Measurements from ENCODE around the gene SEZ6L2. TPM values are rescaled to one million over a fixed set of nuclear protein-coding genes. Genes with fewer than 3 reads are reported as not detected.

The SEZ6L2 gene
- total and polyA plus RNA-seq, 9 of the 15 experiments (the other 6 are each of a cell fraction or from before 2014, with no cell fraction given) = 0.10 to 2.1 (median 0.72) TPM

DNA sequence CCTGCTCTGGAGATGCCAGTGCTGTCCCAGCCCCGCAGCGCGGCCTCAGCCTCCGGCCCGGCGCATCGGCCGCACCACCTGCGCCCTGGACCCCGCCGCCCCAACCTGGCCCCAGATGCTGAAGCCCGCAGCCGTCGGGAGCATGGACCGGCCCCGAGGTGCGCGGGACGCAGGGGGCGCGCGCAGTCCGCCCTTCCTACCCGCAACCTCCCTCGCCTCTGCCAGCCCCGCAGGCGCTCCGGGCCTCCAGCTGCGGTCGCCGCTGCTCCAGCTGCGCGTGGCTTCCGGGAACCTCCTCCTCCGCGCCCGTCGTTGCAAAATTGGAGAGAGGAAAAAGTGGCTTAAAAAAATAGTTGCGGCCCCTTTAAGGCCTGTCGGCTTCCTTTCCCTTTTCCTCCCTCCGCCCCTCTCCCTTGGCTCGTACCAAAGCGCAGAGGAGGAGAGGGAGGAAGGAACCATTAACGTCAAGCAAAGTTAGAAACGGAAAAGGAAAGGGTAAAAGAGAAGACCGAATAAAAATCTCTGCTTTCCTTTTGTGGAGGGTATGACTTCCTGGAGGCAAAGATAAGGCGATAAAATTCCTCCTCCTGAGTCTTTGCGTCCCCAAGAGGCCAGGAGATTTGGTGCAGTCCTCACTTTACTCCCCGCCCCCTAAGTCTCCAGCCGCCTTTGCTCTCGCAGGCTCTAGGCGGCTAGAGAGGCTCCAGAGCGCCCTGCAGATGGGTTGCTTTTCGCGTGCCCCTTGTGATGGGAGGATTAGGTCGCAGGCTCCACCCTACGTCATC is 36.3 kb downstream of the SEZ6L2 start, which contains the start of gene CDIPT (continued):
- TF ChIP-seq KDM4B (IDR thresholded peaks at IDR 0.05; ENCODE audit: borderline replicate concordance in 2 of 2, low read depth in 1 of 2) (no peak), SMAD2 (IDR thresholded peaks at IDR 0.05; ENCODE audit: low read depth, low read length) (no peak), NFIX (CRISPR knock-in tag; IDR thresholded peaks at IDR 0.05; ENCODE audit: low read depth) (no peak), CGGBP1 (CRISPR knock-in tag; IDR thresholded peaks at IDR 0.05) (no peak), ZNF551 (CRISPR knock-in tag; IDR thresholded peaks at IDR 0.05) (no peak), ZSCAN32 (CRISPR knock-in tag; IDR thresholded peaks at IDR 0.05) (no peak), ZNF780A (CRISPR knock-in tag; IDR thresholded peaks at IDR 0.05) (no peak), TBL1XR1 (IDR thresholded peaks at IDR 0.05; ENCODE audit: low read length in 2 of 2) (no peak; a peak in 1 of 4 replicates), IRF2 (CRISPR knock-in tag; IDR thresholded peaks at IDR 0.05) (no peak), CEBPB (tag; IDR thresholded peaks at IDR 0.05) (peak; percentile 78), ZNF239 (CRISPR knock-in tag; IDR thresholded peaks at IDR 0.05) (no peak)
- TF ChIP-seq, protein P1, sequence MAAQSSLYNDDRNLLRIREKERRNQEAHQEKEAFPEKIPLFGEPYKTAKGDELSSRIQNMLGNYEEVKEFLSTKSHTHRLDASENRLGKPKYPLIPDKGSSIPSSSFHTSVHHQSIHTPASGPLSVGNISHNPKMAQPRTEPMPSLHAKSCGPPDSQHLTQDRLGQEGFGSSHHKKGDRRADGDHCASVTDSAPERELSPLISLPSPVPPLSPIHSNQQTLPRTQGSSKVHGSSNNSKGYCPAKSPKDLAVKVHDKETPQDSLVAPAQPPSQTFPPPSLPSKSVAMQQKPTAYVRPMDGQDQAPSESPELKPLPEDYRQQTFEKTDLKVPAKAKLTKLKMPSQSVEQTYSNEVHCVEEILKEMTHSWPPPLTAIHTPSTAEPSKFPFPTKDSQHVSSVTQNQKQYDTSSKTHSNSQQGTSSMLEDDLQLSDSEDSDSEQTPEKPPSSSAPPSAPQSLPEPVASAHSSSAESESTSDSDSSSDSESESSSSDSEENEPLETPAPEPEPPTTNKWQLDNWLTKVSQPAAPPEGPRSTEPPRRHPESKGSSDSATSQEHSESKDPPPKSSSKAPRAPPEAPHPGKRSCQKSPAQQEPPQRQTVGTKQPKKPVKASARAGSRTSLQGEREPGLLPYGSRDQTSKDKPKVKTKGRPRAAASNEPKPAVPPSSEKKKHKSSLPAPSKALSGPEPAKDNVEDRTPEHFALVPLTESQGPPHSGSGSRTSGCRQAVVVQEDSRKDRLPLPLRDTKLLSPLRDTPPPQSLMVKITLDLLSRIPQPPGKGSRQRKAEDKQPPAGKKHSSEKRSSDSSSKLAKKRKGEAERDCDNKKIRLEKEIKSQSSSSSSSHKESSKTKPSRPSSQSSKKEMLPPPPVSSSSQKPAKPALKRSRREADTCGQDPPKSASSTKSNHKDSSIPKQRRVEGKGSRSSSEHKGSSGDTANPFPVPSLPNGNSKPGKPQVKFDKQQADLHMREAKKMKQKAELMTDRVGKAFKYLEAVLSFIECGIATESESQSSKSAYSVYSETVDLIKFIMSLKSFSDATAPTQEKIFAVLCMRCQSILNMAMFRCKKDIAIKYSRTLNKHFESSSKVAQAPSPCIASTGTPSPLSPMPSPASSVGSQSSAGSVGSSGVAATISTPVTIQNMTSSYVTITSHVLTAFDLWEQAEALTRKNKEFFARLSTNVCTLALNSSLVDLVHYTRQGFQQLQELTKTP (IDR thresholded peaks at IDR 0.05; ENCODE audit: low read depth in 1 of 2, partially characterized antibody in 2 of 2) = peak in 1 of 2 experiments; percentile 53
- TF ChIP-seq, protein P2, sequence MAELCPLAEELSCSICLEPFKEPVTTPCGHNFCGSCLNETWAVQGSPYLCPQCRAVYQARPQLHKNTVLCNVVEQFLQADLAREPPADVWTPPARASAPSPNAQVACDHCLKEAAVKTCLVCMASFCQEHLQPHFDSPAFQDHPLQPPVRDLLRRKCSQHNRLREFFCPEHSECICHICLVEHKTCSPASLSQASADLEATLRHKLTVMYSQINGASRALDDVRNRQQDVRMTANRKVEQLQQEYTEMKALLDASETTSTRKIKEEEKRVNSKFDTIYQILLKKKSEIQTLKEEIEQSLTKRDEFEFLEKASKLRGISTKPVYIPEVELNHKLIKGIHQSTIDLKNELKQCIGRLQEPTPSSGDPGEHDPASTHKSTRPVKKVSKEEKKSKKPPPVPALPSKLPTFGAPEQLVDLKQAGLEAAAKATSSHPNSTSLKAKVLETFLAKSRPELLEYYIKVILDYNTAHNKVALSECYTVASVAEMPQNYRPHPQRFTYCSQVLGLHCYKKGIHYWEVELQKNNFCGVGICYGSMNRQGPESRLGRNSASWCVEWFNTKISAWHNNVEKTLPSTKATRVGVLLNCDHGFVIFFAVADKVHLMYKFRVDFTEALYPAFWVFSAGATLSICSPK (IDR thresholded peaks at IDR 0.05; ENCODE audit: borderline replicate concordance) = 0 out of 2 replicates have a peak, but pooled peaks have one; percentile 18
- TF ChIP-seq, protein P3, sequence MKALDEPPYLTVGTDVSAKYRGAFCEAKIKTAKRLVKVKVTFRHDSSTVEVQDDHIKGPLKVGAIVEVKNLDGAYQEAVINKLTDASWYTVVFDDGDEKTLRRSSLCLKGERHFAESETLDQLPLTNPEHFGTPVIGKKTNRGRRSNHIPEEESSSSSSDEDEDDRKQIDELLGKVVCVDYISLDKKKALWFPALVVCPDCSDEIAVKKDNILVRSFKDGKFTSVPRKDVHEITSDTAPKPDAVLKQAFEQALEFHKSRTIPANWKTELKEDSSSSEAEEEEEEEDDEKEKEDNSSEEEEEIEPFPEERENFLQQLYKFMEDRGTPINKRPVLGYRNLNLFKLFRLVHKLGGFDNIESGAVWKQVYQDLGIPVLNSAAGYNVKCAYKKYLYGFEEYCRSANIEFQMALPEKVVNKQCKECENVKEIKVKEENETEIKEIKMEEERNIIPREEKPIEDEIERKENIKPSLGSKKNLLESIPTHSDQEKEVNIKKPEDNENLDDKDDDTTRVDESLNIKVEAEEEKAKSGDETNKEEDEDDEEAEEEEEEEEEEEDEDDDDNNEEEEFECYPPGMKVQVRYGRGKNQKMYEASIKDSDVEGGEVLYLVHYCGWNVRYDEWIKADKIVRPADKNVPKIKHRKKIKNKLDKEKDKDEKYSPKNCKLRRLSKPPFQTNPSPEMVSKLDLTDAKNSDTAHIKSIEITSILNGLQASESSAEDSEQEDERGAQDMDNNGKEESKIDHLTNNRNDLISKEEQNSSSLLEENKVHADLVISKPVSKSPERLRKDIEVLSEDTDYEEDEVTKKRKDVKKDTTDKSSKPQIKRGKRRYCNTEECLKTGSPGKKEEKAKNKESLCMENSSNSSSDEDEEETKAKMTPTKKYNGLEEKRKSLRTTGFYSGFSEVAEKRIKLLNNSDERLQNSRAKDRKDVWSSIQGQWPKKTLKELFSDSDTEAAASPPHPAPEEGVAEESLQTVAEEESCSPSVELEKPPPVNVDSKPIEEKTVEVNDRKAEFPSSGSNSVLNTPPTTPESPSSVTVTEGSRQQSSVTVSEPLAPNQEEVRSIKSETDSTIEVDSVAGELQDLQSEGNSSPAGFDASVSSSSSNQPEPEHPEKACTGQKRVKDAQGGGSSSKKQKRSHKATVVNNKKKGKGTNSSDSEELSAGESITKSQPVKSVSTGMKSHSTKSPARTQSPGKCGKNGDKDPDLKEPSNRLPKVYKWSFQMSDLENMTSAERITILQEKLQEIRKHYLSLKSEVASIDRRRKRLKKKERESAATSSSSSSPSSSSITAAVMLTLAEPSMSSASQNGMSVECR (CRISPR knock-in tag; IDR thresholded peaks at IDR 0.05) = peak; percentile 74
- TF ChIP-seq, protein P4, sequence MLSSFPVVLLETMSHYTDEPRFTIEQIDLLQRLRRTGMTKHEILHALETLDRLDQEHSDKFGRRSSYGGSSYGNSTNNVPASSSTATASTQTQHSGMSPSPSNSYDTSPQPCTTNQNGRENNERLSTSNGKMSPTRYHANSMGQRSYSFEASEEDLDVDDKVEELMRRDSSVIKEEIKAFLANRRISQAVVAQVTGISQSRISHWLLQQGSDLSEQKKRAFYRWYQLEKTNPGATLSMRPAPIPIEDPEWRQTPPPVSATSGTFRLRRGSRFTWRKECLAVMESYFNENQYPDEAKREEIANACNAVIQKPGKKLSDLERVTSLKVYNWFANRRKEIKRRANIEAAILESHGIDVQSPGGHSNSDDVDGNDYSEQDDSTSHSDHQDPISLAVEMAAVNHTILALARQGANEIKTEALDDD (IDR thresholded peaks at IDR 0.05) = no peak

All from K562 (cell line).